H9 (cell line): ENCODE data around the gene PTPRN2. TPM values are rescaled to one million over a fixed set of nuclear protein-coding genes. Genes with fewer than 3 reads are reported as not detected.

ENCODE experiments used
- DNase-seq: peaks from one replicate; pipeline ENCODE4 v3.0.0-alpha.2; 2017
- H2AFZ ChIP-seq: one replicate; pipeline ENCODE4 v1.6.1; 2013; ENCODE audit warnings: mild to moderate bottlenecking, low read length, control low read depth, moderate library complexity
- H2AK5ac ChIP-seq: 2 replicates; pipeline ENCODE4 v1.6.1; 2013; ENCODE audit warnings: low read length, control low read depth, mixed read lengths; ENCODE audit not compliant: insufficient read length
- H2BK120ac ChIP-seq: one replicate; pipeline ENCODE4 v1.6.1; 2013; ENCODE audit warnings: low read depth, mild to moderate bottlenecking, low read length, control low read depth, inconsistent platforms; ENCODE audit not compliant: poor library complexity, severe bottlenecking
- H2BK12ac ChIP-seq: 2 replicates; pipeline ENCODE4 v1.6.1; 2013; ENCODE audit warnings: low read length, control low read depth, mixed read lengths, low read depth; ENCODE audit not compliant: insufficient read length
- H2BK15ac ChIP-seq: 2 replicates; pipeline ENCODE4 v1.6.1; 2013; ENCODE audit warnings: low read depth, low read length, control low read depth
- H2BK20ac ChIP-seq: one replicate; pipeline ENCODE4 v1.6.1; 2013; ENCODE audit warnings: low read depth, mild to moderate bottlenecking, low read length, control low read depth, inconsistent platforms; ENCODE audit not compliant: poor library complexity, severe bottlenecking
- H2BK5ac ChIP-seq: 2 replicates; pipeline ENCODE4 v1.6.1; 2013; ENCODE audit warnings: low read length, control low read depth, mixed read lengths; ENCODE audit not compliant: insufficient read length
- H3K14ac ChIP-seq: 2 replicates; pipeline ENCODE4 v1.6.1; 2013; ENCODE audit warnings: low read length, control low read depth; ENCODE audit not compliant: insufficient read depth
- H3K18ac ChIP-seq: 2 replicates; pipeline ENCODE4 v1.6.1; 2013; ENCODE audit warnings: low read depth, mild to moderate bottlenecking, mixed read lengths, low read length, control low read depth; ENCODE audit not compliant: insufficient read length
- H3K23ac ChIP-seq: 2 replicates; pipeline ENCODE4 v1.6.1; 2013; ENCODE audit warnings: low read length, control low read depth, mixed read lengths, low read depth; ENCODE audit not compliant: insufficient read length
- H3K23me2 ChIP-seq: 2 replicates; pipeline ENCODE4 v1.6.1; 2013; ENCODE audit warnings: low read depth, mild to moderate bottlenecking, mixed read lengths, low read length, control low read depth; ENCODE audit not compliant: insufficient read length, poor library complexity, severe bottlenecking
- H3K27ac ChIP-seq: 2 replicates; pipeline ENCODE4 v1.5.1; 2013; ENCODE audit warnings: low read length, control low read depth, mixed read lengths, low read depth; ENCODE audit not compliant: insufficient read length
- H3K27me3 ChIP-seq: 2 replicates; pipeline ENCODE4 v1.6.1; 2013; ENCODE audit warnings: low read length, control low read depth, inconsistent platforms; ENCODE audit not compliant: insufficient read depth
- H3K4ac ChIP-seq: 2 replicates; pipeline ENCODE4 v1.6.1; 2013; ENCODE audit warnings: low read depth, mild to moderate bottlenecking, control low read depth, inconsistent platforms, low read length, moderate library complexity
- H3K4me1 ChIP-seq: 2 replicates; pipeline ENCODE4 v1.6.1; 2013; ENCODE audit warnings: low read length, control low read depth, inconsistent platforms; ENCODE audit not compliant: insufficient read depth
- H3K4me2 ChIP-seq: 2 replicates; pipeline ENCODE4 v1.6.1; 2013; ENCODE audit warnings: low read length, control low read depth, mixed read lengths; ENCODE audit not compliant: insufficient read length, insufficient read depth
- H3K56ac ChIP-seq: 2 replicates; pipeline ENCODE4 v1.6.1; 2013; ENCODE audit warnings: low read depth, mild to moderate bottlenecking, mixed read lengths, low read length, control low read depth; ENCODE audit not compliant: insufficient read length
- H3K79me1 ChIP-seq: 2 replicates; pipeline ENCODE4 v1.6.1; 2013; ENCODE audit warnings: low read depth, mild to moderate bottlenecking, moderate library complexity, low read length, control low read depth, inconsistent platforms; ENCODE audit not compliant: insufficient read depth, poor library complexity, severe bottlenecking
- H3K79me2 ChIP-seq: 2 replicates; pipeline ENCODE4 v1.6.1; 2013; ENCODE audit warnings: low read length, control low read depth, inconsistent platforms; ENCODE audit not compliant: insufficient read depth
- H3K9ac ChIP-seq: 2 replicates; pipeline ENCODE4 v1.6.1; 2013; ENCODE audit warnings: low read length, control low read depth, mixed read lengths; ENCODE audit not compliant: insufficient read length; ENCODE audit errors: extremely low read depth
- H3K9me3 ChIP-seq: one replicate; pipeline ENCODE4 v1.6.1; 2013; ENCODE audit warnings: low read depth, low read length, inconsistent platforms; ENCODE audit not compliant: control insufficient read depth
- H3T11ph ChIP-seq: one replicate; pipeline ENCODE4 v1.6.1; 2013; ENCODE audit warnings: mild to moderate bottlenecking, low read length, control low read depth, inconsistent platforms
- H4K20me1 ChIP-seq: one replicate; pipeline ENCODE4 v1.6.1; 2013; ENCODE audit not compliant: control insufficient read depth, insufficient read length, insufficient read depth
- H4K5ac ChIP-seq: 2 replicates; pipeline ENCODE4 v1.6.1; 2013; ENCODE audit warnings: low read depth, mild to moderate bottlenecking, mixed read lengths, low read length, control low read depth; ENCODE audit not compliant: insufficient read length
- H4K8ac ChIP-seq: replicated peaks from 2 replicates; pipeline ENCODE4 v1.6.1; 2013; ENCODE audit warnings: low read length, control low read depth, mixed read lengths, low read depth; ENCODE audit not compliant: insufficient read length
- H4K91ac ChIP-seq: 2 replicates; pipeline ENCODE4 v1.6.1; 2013; ENCODE audit warnings: low read depth, mild to moderate bottlenecking, moderate library complexity, mixed read lengths, low read length, control low read depth; ENCODE audit not compliant: insufficient read length
- H3K27ac Mint-ChIP-seq, 3 experiments: 2 replicates in 2 of 3; 3 replicates in 1 of 3; pipeline ENCODE4 v1.8.0; 2020 to 2021; ENCODE audit warnings: mixed read lengths in 3 of 3, mild to moderate bottlenecking in 1 of 3, moderate library complexity in 1 of 3
- H3K27me3 Mint-ChIP-seq: 2 replicates; pipeline ENCODE4 v1.8.0; 2021; ENCODE audit warnings: low read depth, mild to moderate bottlenecking, moderate library complexity, mixed read lengths
- H3K36me3 Mint-ChIP-seq, 3 experiments: 2 replicates in 2 of 3; 3 replicates in 1 of 3; pipeline ENCODE4 v1.8.0; 2020 to 2021; ENCODE audit warnings: low read depth in 3 of 3, mixed read lengths in 3 of 3; ENCODE audit not compliant: insufficient read depth in 1 of 3
- H3K4me1 Mint-ChIP-seq, 2 experiments: 2 replicates each; pipeline ENCODE4 v1.8.0; 2020; ENCODE audit warnings: mixed read lengths in 2 of 2
- H3K4me3 Mint-ChIP-seq, 2 experiments: 2 replicates in 1 of 2; 3 replicates in 1 of 2; pipeline ENCODE4 v1.8.0; 2020 to 2021; ENCODE audit warnings: mild to moderate bottlenecking in 2 of 2, mixed read lengths in 2 of 2, moderate library complexity in 1 of 2
- H3K9me3 Mint-ChIP-seq, 2 experiments: 2 replicates in 1 of 2; 3 replicates in 1 of 2; pipeline ENCODE4 v1.8.0; 2020; ENCODE audit warnings: mild to moderate bottlenecking in 2 of 2, mixed read lengths in 2 of 2, moderate library complexity in 1 of 2
- WGBS: extraction: QIAGEN DNeasy Blood & Tissue Kit; methylation state at CpG from one replicate; pipeline ENCODE4 v1.1.7; 2013; ENCODE audit warnings: missing lambda C conversion rate, low lambda C conversion rate, mixed read lengths; ENCODE audit not compliant: insufficient read length; ENCODE audit errors: extremely low coverage; 5-methylcytosine and 5-hydroxymethylcytosine counted together
- total RNA-seq: library from RNA; stranded (reverse); gene quantifications from 2 replicates; pipeline ENCODE4 v1.2.1, GENCODE V29; 2021
- TF ChIP-seq, protein P1 (sequence below): fragments of 200-600 bp; sonication (generic); conservative IDR thresholded peaks from 3 replicates; pipeline ENCODE4 v1.8.0; 2021; ENCODE audit warnings: antibody characterized with exemption, mild to moderate bottlenecking

PTPRN2 gene
- total RNA-seq, 1 experiment from 2014 or later, result 5.2 TPM

DNA sequence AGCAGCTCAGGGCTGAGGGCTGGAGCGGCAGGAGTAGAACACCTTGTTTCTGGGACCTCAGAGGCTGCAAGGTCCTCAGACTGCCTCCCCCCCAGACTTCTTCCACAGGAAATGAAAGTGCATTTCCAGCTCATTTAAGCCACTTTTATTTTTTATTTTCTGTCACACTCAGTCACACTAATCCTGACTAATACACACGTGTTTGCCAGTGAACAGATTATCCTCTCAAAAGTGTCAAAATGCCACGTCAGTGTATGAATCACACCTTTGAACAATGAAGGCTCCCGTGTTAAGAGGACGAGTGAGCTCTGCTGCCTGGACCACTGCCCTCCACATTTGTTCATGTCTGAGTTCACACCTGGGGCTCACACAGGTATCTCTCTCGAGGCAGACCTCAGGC is 762.3 kb downstream of the PTPRN2 start:
- no peaks in the 10 kb centered on the region for H3K23me2 ChIP-seq
- H2AK5ac ChIP-seq, result no peak overlapping the region
- no peak overlapping the region for H3K4me2 ChIP-seq
- H2BK12ac ChIP-seq, result no peak overlapping the region
- no CpG with 5 or more reads among the region's 6 CpGs for WGBS
- H3K14ac ChIP-seq, result no peak overlapping the region
- H3K23ac ChIP-seq, result no peak overlapping the region
- H2BK120ac ChIP-seq, result no peak overlapping the region
- no peak overlapping the region for H2BK15ac ChIP-seq
- no peaks in the 10 kb centered on the region for H3K79me2 ChIP-seq
- H3K27ac ChIP-seq, result no peak overlapping the region
- H3K27me3 ChIP-seq, result no peaks in the 10 kb centered on the region
- no peak overlapping the region for H3K9ac ChIP-seq
- H3K9me3 Mint-ChIP-seq, result no peaks in the 10 kb centered on the region
- no peaks in the 10 kb centered on the region for H3K4me1 ChIP-seq
- H3K4me3 Mint-ChIP-seq, result no peak overlapping the region
- peaks cover 8% of the 10 kb centered on the region for H3K27me3 Mint-ChIP-seq
- no peak for DNase-seq
- no peak overlapping the region for H3K4ac ChIP-seq
- no peak overlapping the region for H3K18ac ChIP-seq
- no peak overlapping the region for H3K56ac ChIP-seq
- no peak overlapping the region for H3T11ph ChIP-seq
- H4K8ac ChIP-seq, result no peak overlapping the region
- H2AFZ ChIP-seq, result no peak overlapping the region
- no peak overlapping the region for H2BK5ac ChIP-seq
- no peak overlapping the region for H4K5ac ChIP-seq
- TF ChIP-seq, protein P1, sequence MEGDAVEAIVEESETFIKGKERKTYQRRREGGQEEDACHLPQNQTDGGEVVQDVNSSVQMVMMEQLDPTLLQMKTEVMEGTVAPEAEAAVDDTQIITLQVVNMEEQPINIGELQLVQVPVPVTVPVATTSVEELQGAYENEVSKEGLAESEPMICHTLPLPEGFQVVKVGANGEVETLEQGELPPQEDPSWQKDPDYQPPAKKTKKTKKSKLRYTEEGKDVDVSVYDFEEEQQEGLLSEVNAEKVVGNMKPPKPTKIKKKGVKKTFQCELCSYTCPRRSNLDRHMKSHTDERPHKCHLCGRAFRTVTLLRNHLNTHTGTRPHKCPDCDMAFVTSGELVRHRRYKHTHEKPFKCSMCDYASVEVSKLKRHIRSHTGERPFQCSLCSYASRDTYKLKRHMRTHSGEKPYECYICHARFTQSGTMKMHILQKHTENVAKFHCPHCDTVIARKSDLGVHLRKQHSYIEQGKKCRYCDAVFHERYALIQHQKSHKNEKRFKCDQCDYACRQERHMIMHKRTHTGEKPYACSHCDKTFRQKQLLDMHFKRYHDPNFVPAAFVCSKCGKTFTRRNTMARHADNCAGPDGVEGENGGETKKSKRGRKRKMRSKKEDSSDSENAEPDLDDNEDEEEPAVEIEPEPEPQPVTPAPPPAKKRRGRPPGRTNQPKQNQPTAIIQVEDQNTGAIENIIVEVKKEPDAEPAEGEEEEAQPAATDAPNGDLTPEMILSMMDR, result no peak
- H3K27ac Mint-ChIP-seq, result no peak overlapping the region
- H3K4me1 Mint-ChIP-seq, result peaks cover 5 to 9% of the 10 kb centered on the region in 2 experiments
- H2BK20ac ChIP-seq, result no peak overlapping the region
- no peak overlapping the region for H4K91ac ChIP-seq
- no peaks in the 10 kb centered on the region for H3K79me1 ChIP-seq
- H3K36me3 Mint-ChIP-seq, result no peaks in the 10 kb centered on the region
- no peaks in the 10 kb centered on the region for H4K20me1 ChIP-seq
- H3K9me3 ChIP-seq, result no peaks in the 10 kb centered on the region
